CD4-positive, alpha-beta T cell (primary cell): Measurements from ENCODE around the gene ADAMTSL1. TPM values are rescaled to one million over a fixed set of nuclear protein-coding genes. Genes with fewer than 3 reads are reported as not detected.

ENCODE experiments used
- ATAC-seq: fragments of 200-7000 bp; cut with Tn5 transposase; one replicate; pipeline ENCODE4 v1.10.0; 2022; ENCODE audit warnings: mild to moderate bottlenecking; ENCODE audit not compliant: poor library complexity
- CTCF ChIA-PET: fragments of 350-600 bp; sonication (Branson Sonifier 250); formaldehyde crosslinking; loops from one replicate; lab custom pipeline; 2021; ENCODE audit warnings: antibody characterized with exemption, inconsistent platforms; lab: Charles Lee
- POLR2A ChIA-PET: fragments of 350-600 bp; sonication (Branson Sonifier 250); formaldehyde crosslinking; loops from one replicate; lab custom pipeline; 2021; ENCODE audit warnings: antibody characterized with exemption, inconsistent platforms; lab: Charles Lee
- DNase-seq, 14 experiments: peaks; one replicate each; pipeline ENCODE4 v3.0.0-alpha.2; 2013 to 2020; ENCODE audit warnings: mixed read lengths in 2 of 14
- H3K27ac ChIP-seq, 2 donors: one replicate each; pipeline versions ENCODE4 v1.5.1 to v1.7.0; 2013; ENCODE audit warnings: low read length in 2 of 2, low read depth in 1 of 2, mild to moderate bottlenecking in 1 of 2
- H3K27me3 ChIP-seq, 2 experiments: 1 replicate in 1 of 2; 2 replicates in 1 of 2; pipeline versions ENCODE4 v1.6.1 to v1.7.0; 2013; ENCODE audit warnings: low read length in 2 of 2, control low read depth in 1 of 2, mild to moderate bottlenecking in 1 of 2, moderate library complexity in 1 of 2; ENCODE audit not compliant: insufficient read depth in 2 of 2, control insufficient read depth in 1 of 2
- H3K36me3 ChIP-seq: one replicate; pipeline ENCODE4 v1.6.1; 2013; ENCODE audit warnings: low read length, control low read depth; ENCODE audit not compliant: insufficient read depth
- H3K4me1 ChIP-seq: one replicate; pipeline ENCODE4 v1.6.1; 2013; ENCODE audit warnings: low read length, control low read depth; ENCODE audit not compliant: insufficient read depth
- H3K4me3 ChIP-seq: one replicate; pipeline ENCODE4 v1.5.1; 2013; ENCODE audit warnings: mild to moderate bottlenecking, low read length, moderate library complexity
- H3K9me3 ChIP-seq, 2 experiments: 1 replicate in 1 of 2; 2 replicates in 1 of 2; pipeline versions ENCODE4 v1.6.1 to v1.7.0; 2013; ENCODE audit warnings: low read length in 2 of 2, mild to moderate bottlenecking in 2 of 2, control low read depth in 1 of 2, moderate library complexity in 1 of 2; ENCODE audit not compliant: control insufficient read depth in 1 of 2, insufficient read depth in 1 of 2
- H3K27ac Mint-ChIP-seq: one replicate; pipeline ENCODE4 v1.8.0; 2020; ENCODE audit warnings: mixed read lengths
- H3K27me3 Mint-ChIP-seq: one replicate; pipeline ENCODE4 v1.8.0; 2021; ENCODE audit warnings: mixed read lengths
- H3K36me3 Mint-ChIP-seq: one replicate; pipeline ENCODE4 v1.8.0; 2021; ENCODE audit warnings: low read depth, mixed read lengths
- H3K4me1 Mint-ChIP-seq: one replicate; pipeline ENCODE4 v1.8.0; 2021; ENCODE audit warnings: low read depth, mixed read lengths
- H3K4me3 Mint-ChIP-seq: one replicate; pipeline ENCODE4 v1.8.0; 2020; ENCODE audit warnings: mild to moderate bottlenecking, mixed read lengths
- H3K9me3 Mint-ChIP-seq: one replicate; pipeline ENCODE4 v1.8.0; 2020; ENCODE audit warnings: mixed read lengths
- intact Hi-C, 2 experiments: fragments of 100-400 bp; cut with DNase I in 1 of 2; cut with micrococcal nuclease in 1 of 2; formaldehyde crosslinking; loops; one replicate each; pipeline versions ENCODE4 v1.15.1 to v1.9.0; 2023 to 2025; cut with DNase I, micrococcal nuclease
- polyA plus RNA-seq, 2 donors: library from polyadenylated mRNA; unstranded; fragments of 120-200 nt; gene quantifications; one replicate each; pipeline ENCODE4 v1.2.1, GENCODE V29; 2013
- total RNA-seq, 174 experiments: library from RNA in 2 of 174; stranded (reverse) in 2 of 174; gene quantifications; one replicate each; pipeline ENCODE4 v1.2.3 and lab custom pipeline; 2021 to 2026
- TF ChIP-seq, protein P1 (sequence below): fragments of 200-600 bp; IDR thresholded peaks from one replicate; pipeline ENCODE4 v1.8.0; 2022; ENCODE audit warnings: antibody characterized with exemption, mild to moderate bottlenecking

ADAMTSL1 gene
- total RNA-seq (not detected), total RNA-seq (lab: John Stamatoyannopoulos, UW) (0 to 0.11 (median 0) reads per million in 172 experiments)
- not detected for polyA plus RNA-seq (2013, experiment 1 of 2)
- polyA plus RNA-seq (2013, experiment 2 of 2) = 0.27 TPM

DNA sequence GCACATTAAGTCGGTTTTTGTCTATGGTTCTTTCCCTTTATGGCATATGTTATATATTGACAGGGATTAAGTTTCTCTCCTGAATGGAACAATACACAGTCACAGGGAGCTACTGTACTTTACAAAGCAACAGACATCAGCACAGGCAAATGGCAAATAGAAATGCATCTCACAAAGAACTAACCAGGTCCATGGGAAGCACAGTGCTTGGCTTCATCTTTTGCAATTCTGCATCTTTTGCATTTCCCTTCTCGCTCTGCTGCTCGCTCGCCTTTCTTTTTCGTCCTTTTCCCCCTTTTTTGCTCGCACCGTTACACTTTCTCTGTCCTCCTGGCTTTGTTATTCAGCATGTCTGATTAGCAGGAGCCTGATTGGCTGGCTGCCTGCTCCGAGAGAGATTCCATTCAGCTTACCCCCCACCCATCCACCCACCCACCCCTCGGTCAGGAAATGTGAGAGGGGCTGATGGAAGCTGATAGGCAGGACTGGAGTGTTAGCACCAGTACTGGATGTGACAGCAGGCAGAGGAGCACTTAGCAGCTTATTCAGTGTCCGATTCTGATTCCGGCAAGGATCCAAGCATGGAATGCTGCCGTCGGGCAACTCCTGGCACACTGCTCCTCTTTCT lies at the start of gene ADAMTSL1:
ADAMTSL1 (plus strand) TSS at position 502 of the 628 bp plus-strand sequence; CDS start at position 582, 80 bp downstream.
- no peak for DNase-seq
- H3K9me3 ChIP-seq = no peaks in the 10 kb centered on the region
- H3K4me3 Mint-ChIP-seq = no peak within 1 kb of the TSS
- intact Hi-C loops = loop anchor here in 1 of 2 experiments (10.0 kb wide), 1 partner anchor 61 kb away; no protein-coding TSS in a partner anchor
- no peak within 1 kb of the TSS for H3K27ac ChIP-seq
- H3K4me1 ChIP-seq = no peaks in the 10 kb centered on the region
- H3K4me1 Mint-ChIP-seq = no peaks in the 10 kb centered on the region
- TF ChIP-seq, protein P1, sequence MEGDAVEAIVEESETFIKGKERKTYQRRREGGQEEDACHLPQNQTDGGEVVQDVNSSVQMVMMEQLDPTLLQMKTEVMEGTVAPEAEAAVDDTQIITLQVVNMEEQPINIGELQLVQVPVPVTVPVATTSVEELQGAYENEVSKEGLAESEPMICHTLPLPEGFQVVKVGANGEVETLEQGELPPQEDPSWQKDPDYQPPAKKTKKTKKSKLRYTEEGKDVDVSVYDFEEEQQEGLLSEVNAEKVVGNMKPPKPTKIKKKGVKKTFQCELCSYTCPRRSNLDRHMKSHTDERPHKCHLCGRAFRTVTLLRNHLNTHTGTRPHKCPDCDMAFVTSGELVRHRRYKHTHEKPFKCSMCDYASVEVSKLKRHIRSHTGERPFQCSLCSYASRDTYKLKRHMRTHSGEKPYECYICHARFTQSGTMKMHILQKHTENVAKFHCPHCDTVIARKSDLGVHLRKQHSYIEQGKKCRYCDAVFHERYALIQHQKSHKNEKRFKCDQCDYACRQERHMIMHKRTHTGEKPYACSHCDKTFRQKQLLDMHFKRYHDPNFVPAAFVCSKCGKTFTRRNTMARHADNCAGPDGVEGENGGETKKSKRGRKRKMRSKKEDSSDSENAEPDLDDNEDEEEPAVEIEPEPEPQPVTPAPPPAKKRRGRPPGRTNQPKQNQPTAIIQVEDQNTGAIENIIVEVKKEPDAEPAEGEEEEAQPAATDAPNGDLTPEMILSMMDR = no peak
- H3K36me3 ChIP-seq = no peaks in the 10 kb centered on the region
- H3K36me3 Mint-ChIP-seq = no peaks in the 10 kb centered on the region
- peaks cover 0 to 5% of the 10 kb centered on the region in 2 experiments for H3K27me3 ChIP-seq
- no peak within 1 kb of the TSS for H3K27ac Mint-ChIP-seq
- no peak for ATAC-seq
- no peaks in the 10 kb centered on the region for H3K9me3 Mint-ChIP-seq
- POLR2A ChIA-PET = no interaction called here
- peaks cover 30% of the 10 kb centered on the region for H3K27me3 Mint-ChIP-seq
- H3K4me3 ChIP-seq = no peak within 1 kb of the TSS
- CTCF ChIA-PET = no interaction called here

DNA sequence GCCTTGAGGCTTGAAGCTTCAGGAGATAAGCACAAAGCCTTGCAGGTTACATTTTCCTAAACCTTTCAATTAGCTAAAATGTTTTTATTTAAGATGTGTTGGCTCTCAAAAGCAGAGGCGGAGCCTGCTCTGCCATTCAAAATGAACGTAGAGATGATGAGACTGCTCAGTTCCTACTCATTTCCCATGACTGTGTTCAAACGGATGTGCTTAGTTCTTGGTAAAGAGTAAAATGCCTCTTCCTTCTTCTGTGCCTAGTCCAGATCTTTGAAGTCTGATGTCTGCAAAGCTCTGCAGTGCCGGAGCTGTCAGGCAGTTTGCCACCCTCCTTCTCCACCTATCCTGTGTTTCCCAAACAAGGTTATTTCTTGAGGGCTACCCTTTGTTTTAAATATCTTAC lies 46.3 kb upstream of the ADAMTSL1 start:
- Histone ChIP-seq H3K4me3 (no peak overlapping the region), H3K9me3 (no peaks in the 10 kb centered on the region), H3K27me3 (no peaks in the 10 kb centered on the region), H3K36me3 (no peaks in the 10 kb centered on the region), H3K4me1 (no peaks in the 10 kb centered on the region), H3K27ac (no peak overlapping the region)
- ChIA-PET POLR2A (no interaction called here), CTCF (no interaction called here)
- intact Hi-C loops = loop anchor here in 1 of 2 experiments (10.0 kb wide), 1 partner anchor 63 kb away; no protein-coding TSS in a partner anchor
- DNase-seq (no peak), ATAC-seq (no peak)
- no peaks in the 10 kb centered on the region for H3K36me3 Mint-ChIP-seq
- no peak overlapping the region for H3K4me3 Mint-ChIP-seq
- TF ChIP-seq, protein P1 = no peak
- peaks cover 4% of the 10 kb centered on the region for H3K27me3 Mint-ChIP-seq
- no peaks in the 10 kb centered on the region for H3K4me1 Mint-ChIP-seq
- H3K27ac Mint-ChIP-seq = no peak overlapping the region
- no peaks in the 10 kb centered on the region for H3K9me3 Mint-ChIP-seq

- peaks cover 4% of the 10 kb centered on the region for H3K27me3 Mint-ChIP-seq
- H3K27ac Mint-ChIP-seq = no peak overlapping the region
- no peaks in the 10 kb centered on the region for H3K36me3 ChIP-seq
- H3K4me1 Mint-ChIP-seq = no peaks in the 10 kb centered on the region
- no peaks in the 10 kb centered on the region for H3K9me3 ChIP-seq
- H3K9me3 Mint-ChIP-seq = no peaks in the 10 kb centered on the region
- CTCF ChIA-PET = no interaction called here
- ATAC-seq = no peak
- TF ChIP-seq, protein P1 = no peak
- H3K4me1 ChIP-seq = no peaks in the 10 kb centered on the region
- no peak overlapping the region for H3K4me3 Mint-ChIP-seq
- intact Hi-C loops = loop anchor here in 1 of 2 experiments (10.0 kb wide), 1 partner anchor 64 kb away; no protein-coding TSS in a partner anchor
- DNase-seq = no peak
- no peak overlapping the region for H3K4me3 ChIP-seq
- POLR2A ChIA-PET = no interaction called here
- no peaks in the 10 kb centered on the region for H3K36me3 Mint-ChIP-seq
- H3K27ac ChIP-seq = no peak overlapping the region
- no peaks in the 10 kb centered on the region for H3K27me3 ChIP-seq
Observed at GRCh38 chr9:18428661-18429060, 45.3 kb upstream of the ADAMTSL1 start.
